A673 (cell line): ENCODE results near the gene C4orf50. TPM values are rescaled to one million over a fixed set of nuclear protein-coding genes. Genes with fewer than 3 reads are reported as not detected.

Source experiments
- BruUV-seq: library from RNA; stranded (reverse); fragments of 400-500 nt; replicated peaks from 2 replicates; lab custom pipeline; 2021; lab: Mats Ljungman, UMichigan
- CTCF ChIA-PET: fragments of 300-600 bp; sonication (Branson Sonifier 250); formaldehyde crosslinking; loops from one replicate; lab custom pipeline; 2022; ENCODE audit warnings: antibody characterized with exemption; lab: Charles Lee
- POLR2A ChIA-PET: fragments of 300-600 bp; sonication (Branson Sonifier 250); formaldehyde crosslinking; loops from one replicate; lab custom pipeline; 2022; ENCODE audit warnings: antibody characterized with exemption; ENCODE audit not compliant: low non-redundant PET; lab: Charles Lee
- DNase-seq: peaks from one replicate; pipeline ENCODE4 v3.0.0-alpha.2; 2015; ENCODE audit warnings: low spot score
- H3K27ac ChIP-seq: fragments of 200-600 bp; sonication (generic); 2 replicates; pipeline ENCODE4 v1.5.1; 2016; ENCODE audit warnings: mixed run types, low read depth, mild to moderate bottlenecking, mixed read lengths, antibody characterized with exemption, low read length; ENCODE audit not compliant: poor library complexity, severe bottlenecking
- H3K27me3 ChIP-seq: fragments of 200-600 bp; sonication (generic); replicated peaks from 2 replicates; pipeline ENCODE4 v1.6.1; 2017; ENCODE audit warnings: mixed run types, low read depth, mild to moderate bottlenecking, mixed read lengths, antibody characterized with exemption, low read length; ENCODE audit not compliant: insufficient read depth, poor library complexity
- H3K36me3 ChIP-seq: fragments of 200-600 bp; sonication (generic); 2 replicates; pipeline ENCODE4 v1.6.1; 2016; ENCODE audit warnings: mixed run types, mild to moderate bottlenecking, mixed read lengths, antibody characterized with exemption, low read length; ENCODE audit not compliant: insufficient read depth, poor library complexity, severe bottlenecking
- H3K4me1 ChIP-seq: fragments of 200-600 bp; sonication (generic); 2 replicates; pipeline ENCODE4 v1.6.1; 2017; ENCODE audit warnings: mixed run types, mild to moderate bottlenecking, mixed read lengths, antibody characterized with exemption, low read length; ENCODE audit not compliant: insufficient read depth, poor library complexity, severe bottlenecking
- H3K4me3 ChIP-seq: fragments of 200-600 bp; sonication (generic); 2 replicates; pipeline ENCODE4 v1.5.1; 2016; ENCODE audit warnings: low read depth, mixed run types, mild to moderate bottlenecking, mixed read lengths, low read length; ENCODE audit not compliant: poor library complexity, severe bottlenecking
- H3K9me3 ChIP-seq: fragments of 200-600 bp; sonication (generic); 2 replicates; pipeline ENCODE4 v1.6.1; 2016; ENCODE audit warnings: mixed run types, low read depth, mild to moderate bottlenecking, mixed read lengths, antibody characterized with exemption, low read length; ENCODE audit not compliant: poor library complexity, severe bottlenecking
- CTCF ChIP-seq: fragments of 300-800, 200-600 bp; sonication (generic); conservative IDR thresholded peaks from 2 replicates; pipeline ENCODE4 v1.5.1; 2017; ENCODE audit warnings: low read depth, mild to moderate bottlenecking, antibody characterized with exemption, low read length, moderate library complexity, mixed read lengths
- EZH2 ChIP-seq: fragments of 200-600 bp; sonication (generic); IDR thresholded peaks from 2 replicates; pipeline ENCODE4 v1.6.1; 2017; ENCODE audit warnings: borderline replicate concordance, low read depth, mild to moderate bottlenecking, mixed read lengths, antibody characterized with exemption, low read length; ENCODE audit not compliant: poor library complexity, severe bottlenecking
- intact Hi-C: fragments of 100-400 bp; cut with micrococcal nuclease; formaldehyde crosslinking; loops from one replicate; pipeline ENCODE4 v1.10.0; 2022; ENCODE audit not compliant: unreplicated experiment
- microRNA-seq: library from miRNA; unstranded; fragments of <30 nt; microRNA quantifications from one replicate; pipeline ENCODE4 v1.2.0, GENCODE V29; 2021
- total RNA-seq: library from RNA; stranded (reverse); gene quantifications from 2 replicates; pipeline ENCODE4 v1.2.3, GENCODE V29; 2021

The C4orf50 gene
- total RNA-seq, 1 experiment from 2014 or later = not detected

- Histone ChIP-seq H3K4me1 (no peaks in the 10 kb centered on the region), H3K36me3 (peaks cover 35% of the 10 kb centered on the region), H3K27ac (no peak overlapping the region), H3K27me3 (no peaks in the 10 kb centered on the region), H3K9me3 (no peaks in the 10 kb centered on the region), H3K4me3 (no peak overlapping the region)
- no peak for TF ChIP-seq EZH2
- no peak for TF ChIP-seq CTCF
- CTCF ChIA-PET = no interaction called here
- POLR2A ChIA-PET = no interaction called here
- no TSS peak for BruUV-seq
- intact Hi-C loops = no loop called here
- DNase-seq = no peak
These were observed 166.5 kb downstream of the C4orf50 start for GRCh38 chr4:5851637-5852301.

Small RNAs within 50 kb of the gene (microRNA-seq; reads per million reads assigned to microRNA genes)
- gene MIR378D1 = not detected

Other genes with a start within 250 kb of the C4orf50 start
- 77.5 and 83.4 TPM in 2 replicates for gene CRMP1, start 125.3 kb downstream of the C4orf50 start, total RNA-seq
- gene JAKMIP1, start 182.1 kb upstream of the C4orf50 start, total RNA-seq = not detected in 2 replicates